H9 (cell line): Measurements from ENCODE around the gene CC2D2A. TPM values are rescaled to one million over a fixed set of nuclear protein-coding genes. Genes with fewer than 3 reads are reported as not detected.

Source experiments
- DNase-seq: peaks from one replicate; pipeline ENCODE4 v3.0.0-alpha.2; 2017
- H2AFZ ChIP-seq: one replicate; pipeline ENCODE4 v1.6.1; 2013; ENCODE audit warnings: mild to moderate bottlenecking, low read length, control low read depth, moderate library complexity
- H2AK5ac ChIP-seq: 2 replicates; pipeline ENCODE4 v1.6.1; 2013; ENCODE audit warnings: low read length, control low read depth, mixed read lengths; ENCODE audit not compliant: insufficient read length
- H2BK120ac ChIP-seq: one replicate; pipeline ENCODE4 v1.6.1; 2013; ENCODE audit warnings: low read depth, mild to moderate bottlenecking, low read length, control low read depth, inconsistent platforms; ENCODE audit not compliant: poor library complexity, severe bottlenecking
- H2BK12ac ChIP-seq: 2 replicates; pipeline ENCODE4 v1.6.1; 2013; ENCODE audit warnings: low read length, control low read depth, mixed read lengths, low read depth; ENCODE audit not compliant: insufficient read length
- H2BK15ac ChIP-seq: 2 replicates; pipeline ENCODE4 v1.6.1; 2013; ENCODE audit warnings: low read depth, low read length, control low read depth
- H2BK20ac ChIP-seq: one replicate; pipeline ENCODE4 v1.6.1; 2013; ENCODE audit warnings: low read depth, mild to moderate bottlenecking, low read length, control low read depth, inconsistent platforms; ENCODE audit not compliant: poor library complexity, severe bottlenecking
- H2BK5ac ChIP-seq: 2 replicates; pipeline ENCODE4 v1.6.1; 2013; ENCODE audit warnings: low read length, control low read depth, mixed read lengths; ENCODE audit not compliant: insufficient read length
- H3K14ac ChIP-seq: 2 replicates; pipeline ENCODE4 v1.6.1; 2013; ENCODE audit warnings: low read length, control low read depth; ENCODE audit not compliant: insufficient read depth
- H3K18ac ChIP-seq: 2 replicates; pipeline ENCODE4 v1.6.1; 2013; ENCODE audit warnings: low read depth, mild to moderate bottlenecking, mixed read lengths, low read length, control low read depth; ENCODE audit not compliant: insufficient read length
- H3K23ac ChIP-seq: 2 replicates; pipeline ENCODE4 v1.6.1; 2013; ENCODE audit warnings: low read length, control low read depth, mixed read lengths, low read depth; ENCODE audit not compliant: insufficient read length
- H3K23me2 ChIP-seq: 2 replicates; pipeline ENCODE4 v1.6.1; 2013; ENCODE audit warnings: low read depth, mild to moderate bottlenecking, mixed read lengths, low read length, control low read depth; ENCODE audit not compliant: insufficient read length, poor library complexity, severe bottlenecking
- H3K27ac ChIP-seq: 2 replicates; pipeline ENCODE4 v1.5.1; 2013; ENCODE audit warnings: low read length, control low read depth, mixed read lengths, low read depth; ENCODE audit not compliant: insufficient read length
- H3K27me3 ChIP-seq: 2 replicates; pipeline ENCODE4 v1.6.1; 2013; ENCODE audit warnings: low read length, control low read depth, inconsistent platforms; ENCODE audit not compliant: insufficient read depth
- H3K4ac ChIP-seq: 2 replicates; pipeline ENCODE4 v1.6.1; 2013; ENCODE audit warnings: low read depth, mild to moderate bottlenecking, control low read depth, inconsistent platforms, low read length, moderate library complexity
- H3K4me1 ChIP-seq: 2 replicates; pipeline ENCODE4 v1.6.1; 2013; ENCODE audit warnings: low read length, control low read depth, inconsistent platforms; ENCODE audit not compliant: insufficient read depth
- H3K4me2 ChIP-seq: 2 replicates; pipeline ENCODE4 v1.6.1; 2013; ENCODE audit warnings: low read length, control low read depth, mixed read lengths; ENCODE audit not compliant: insufficient read length, insufficient read depth
- H3K56ac ChIP-seq: 2 replicates; pipeline ENCODE4 v1.6.1; 2013; ENCODE audit warnings: low read depth, mild to moderate bottlenecking, mixed read lengths, low read length, control low read depth; ENCODE audit not compliant: insufficient read length
- H3K79me1 ChIP-seq: 2 replicates; pipeline ENCODE4 v1.6.1; 2013; ENCODE audit warnings: low read depth, mild to moderate bottlenecking, moderate library complexity, low read length, control low read depth, inconsistent platforms; ENCODE audit not compliant: insufficient read depth, poor library complexity, severe bottlenecking
- H3K79me2 ChIP-seq: 2 replicates; pipeline ENCODE4 v1.6.1; 2013; ENCODE audit warnings: low read length, control low read depth, inconsistent platforms; ENCODE audit not compliant: insufficient read depth
- H3K9ac ChIP-seq: 2 replicates; pipeline ENCODE4 v1.6.1; 2013; ENCODE audit warnings: low read length, control low read depth, mixed read lengths; ENCODE audit not compliant: insufficient read length; ENCODE audit errors: extremely low read depth
- H3K9me3 ChIP-seq: one replicate; pipeline ENCODE4 v1.6.1; 2013; ENCODE audit warnings: low read depth, low read length, inconsistent platforms; ENCODE audit not compliant: control insufficient read depth
- H3T11ph ChIP-seq: one replicate; pipeline ENCODE4 v1.6.1; 2013; ENCODE audit warnings: mild to moderate bottlenecking, low read length, control low read depth, inconsistent platforms
- H4K20me1 ChIP-seq: one replicate; pipeline ENCODE4 v1.6.1; 2013; ENCODE audit not compliant: control insufficient read depth, insufficient read length, insufficient read depth
- H4K5ac ChIP-seq: 2 replicates; pipeline ENCODE4 v1.6.1; 2013; ENCODE audit warnings: low read depth, mild to moderate bottlenecking, mixed read lengths, low read length, control low read depth; ENCODE audit not compliant: insufficient read length
- H4K8ac ChIP-seq: replicated peaks from 2 replicates; pipeline ENCODE4 v1.6.1; 2013; ENCODE audit warnings: low read length, control low read depth, mixed read lengths, low read depth; ENCODE audit not compliant: insufficient read length
- H4K91ac ChIP-seq: 2 replicates; pipeline ENCODE4 v1.6.1; 2013; ENCODE audit warnings: low read depth, mild to moderate bottlenecking, moderate library complexity, mixed read lengths, low read length, control low read depth; ENCODE audit not compliant: insufficient read length
- H3K27ac Mint-ChIP-seq, 3 experiments: 2 replicates in 2 of 3; 3 replicates in 1 of 3; pipeline ENCODE4 v1.8.0; 2020 to 2021; ENCODE audit warnings: mixed read lengths in 3 of 3, mild to moderate bottlenecking in 1 of 3, moderate library complexity in 1 of 3
- H3K27me3 Mint-ChIP-seq: 2 replicates; pipeline ENCODE4 v1.8.0; 2021; ENCODE audit warnings: low read depth, mild to moderate bottlenecking, moderate library complexity, mixed read lengths
- H3K36me3 Mint-ChIP-seq, 3 experiments: 2 replicates in 2 of 3; 3 replicates in 1 of 3; pipeline ENCODE4 v1.8.0; 2020 to 2021; ENCODE audit warnings: low read depth in 3 of 3, mixed read lengths in 3 of 3; ENCODE audit not compliant: insufficient read depth in 1 of 3
- H3K4me1 Mint-ChIP-seq, 2 experiments: 2 replicates each; pipeline ENCODE4 v1.8.0; 2020; ENCODE audit warnings: mixed read lengths in 2 of 2
- H3K4me3 Mint-ChIP-seq, 2 experiments: 2 replicates in 1 of 2; 3 replicates in 1 of 2; pipeline ENCODE4 v1.8.0; 2020 to 2021; ENCODE audit warnings: mild to moderate bottlenecking in 2 of 2, mixed read lengths in 2 of 2, moderate library complexity in 1 of 2
- H3K9me3 Mint-ChIP-seq, 2 experiments: 2 replicates in 1 of 2; 3 replicates in 1 of 2; pipeline ENCODE4 v1.8.0; 2020; ENCODE audit warnings: mild to moderate bottlenecking in 2 of 2, mixed read lengths in 2 of 2, moderate library complexity in 1 of 2
- CTCF ChIP-seq: fragments of 200-600 bp; sonication (generic); conservative IDR thresholded peaks from 3 replicates; pipeline ENCODE4 v1.8.0; 2021; ENCODE audit warnings: antibody characterized with exemption, mild to moderate bottlenecking
- WGBS: extraction: QIAGEN DNeasy Blood & Tissue Kit; methylation state at CpG from one replicate; pipeline ENCODE4 v1.1.7; 2013; ENCODE audit warnings: missing lambda C conversion rate, low lambda C conversion rate, mixed read lengths; ENCODE audit not compliant: insufficient read length; ENCODE audit errors: extremely low coverage; 5-methylcytosine and 5-hydroxymethylcytosine counted together
- total RNA-seq: library from RNA; stranded (reverse); gene quantifications from 2 replicates; pipeline ENCODE4 v1.2.1, GENCODE V29; 2021

Gene CC2D2A
- total RNA-seq, 1 experiment from 2014 or later: 10.4 TPM

- Histone ChIP-seq H3K4me1 (no peaks in the 10 kb centered on the region), H3K4ac (no peak overlapping the region), H3K18ac (no peak overlapping the region), H4K8ac (no peak overlapping the region), H4K91ac (no peak overlapping the region), H3K27ac (no peak overlapping the region), H2BK15ac (no peak overlapping the region), H3K9me3 (no peaks in the 10 kb centered on the region), H2BK120ac (no peak overlapping the region), H3K4me2 (no peak overlapping the region), H3K23ac (no peak overlapping the region), H2AFZ (no peak overlapping the region), H4K5ac (no peak overlapping the region), H3K14ac (no peak overlapping the region), H2AK5ac (no peak overlapping the region), H2BK20ac (no peak overlapping the region), H3K79me2 (no peaks in the 10 kb centered on the region), H2BK5ac (no peak overlapping the region), H3K79me1 (no peaks in the 10 kb centered on the region), H3K27me3 (no peaks in the 10 kb centered on the region), H3K56ac (no peak overlapping the region), H4K20me1 (no peaks in the 10 kb centered on the region), H3T11ph (no peak overlapping the region), H3K9ac (no peak overlapping the region), H3K23me2 (no peaks in the 10 kb centered on the region), H2BK12ac (no peak overlapping the region)
- Mint-ChIP-seq H3K4me3 (no peak overlapping the region), H3K4me1 (peaks cover 4 to 5% of the 10 kb centered on the region in 2 experiments), H3K27ac (no peak overlapping the region), H3K27me3 (no peaks in the 10 kb centered on the region; the same call in 1 of the 2 replicates), H3K9me3 (no peaks in the 10 kb centered on the region), H3K36me3 (0 out of 7 replicates have a peak, but pooled peaks cover 0 to 2% (median 0%) of the 10 kb centered on the region in 3 experiments)
- WGBS: no CpG with 5 or more reads among the region's 2 CpGs
- no peak for DNase-seq
- TF ChIP-seq CTCF: no peak
Measured at GRCh38 chr4:15525080-15525479, 55.4 kb downstream of the CC2D2A start.
